GM19328 (cell line): ENCODE data around the gene RGR.

ENCODE experiments used
- ATAC-seq: cut with Tn5 transposase; IDR thresholded peaks from one replicate; pipeline ENCODE4 v1.9.1; 2021; ENCODE audit warnings: mild to moderate bottlenecking, moderate library complexity; ENCODE audit not compliant: unreplicated experiment

RGR gene

GRCh38 chr10:84217746-84218145 is 27.1 kb upstream of the RGR start:
- ATAC-seq, result no peak

- no peak for ATAC-seq
Observed at GRCh38 chr10:84221916-84222315, 22.9 kb upstream of the RGR start.

GRCh38 chr10:84224411-84225028 is 20.3 kb upstream of the RGR start:
- ATAC-seq, result no peak

GRCh38 chr10:84225427-84226173 is 19.3 kb upstream of the RGR start, which contains the start of gene LRIT2:
Gene LRIT2 (minus strand): TSS chr10:84225544. CDS start chr10:84225520, 24 bp downstream.
- no peak for ATAC-seq

- no peak for ATAC-seq
Observed at GRCh38 chr10:84226616-84227015, 18.2 kb upstream of the RGR start.

- ATAC-seq, result no peak
Observed at GRCh38 chr10:84227810-84228209, 17.0 kb upstream of the RGR start.

GRCh38 chr10:84230359-84230758 is 14.5 kb upstream of the RGR start:
- ATAC-seq, result no peak

- no peak for ATAC-seq
Observed at GRCh38 chr10:84232376-84232775, 12.5 kb upstream of the RGR start.

- ATAC-seq, result no peak
Observed at GRCh38 chr10:84233940-84234339, 10.9 kb upstream of the RGR start.

GRCh38 chr10:84234479-84234878 is 10.4 kb upstream of the RGR start:
- no peak for ATAC-seq

GRCh38 chr10:84235096-84235495 is 9.8 kb upstream of the RGR start:
- no peak for ATAC-seq

GRCh38 chr10:84236807-84237198 is 8.1 kb upstream of the RGR start:
- ATAC-seq, result no peak

GRCh38 chr10:84237199-84238051 is 7.4 kb upstream of the RGR start:
- no peak for ATAC-seq

- no peak for ATAC-seq
Observed at GRCh38 chr10:84238909-84239308, 5.9 kb upstream of the RGR start.

GRCh38 chr10:84241185-84241790 is 3.6 kb upstream of the RGR start, which contains the start of gene LRIT1:
Gene LRIT1 (minus strand): TSS chr10:84241546. CDS start chr10:84241439, 107 bp downstream.
- no peak for ATAC-seq

GRCh38 chr10:84243759-84244158 is 1.1 kb upstream of the RGR start:
- ATAC-seq, result no peak

- no peak for ATAC-seq
Observed at GRCh38 chr10:84247496-84247895, 2.6 kb downstream of the RGR start.

GRCh38 chr10:84248794-84249193 is 3.9 kb downstream of the RGR start:
- ATAC-seq, result no peak

- no peak for ATAC-seq
Observed at GRCh38 chr10:84254552-84255478, 10.0 kb downstream of the RGR start.
